Ramos (cell line): Measurements from ENCODE around the gene TBL1XR1.

Experiments
- in situ Hi-C: fragments of 300-500 bp; cut with MboI; formaldehyde crosslinking; loops from one replicate; pipeline ENCODE4 v1.14.3; 2022; ENCODE audit warnings: low sequenced_read_pairs; ENCODE audit not compliant: unreplicated experiment

Gene TBL1XR1

DNA sequence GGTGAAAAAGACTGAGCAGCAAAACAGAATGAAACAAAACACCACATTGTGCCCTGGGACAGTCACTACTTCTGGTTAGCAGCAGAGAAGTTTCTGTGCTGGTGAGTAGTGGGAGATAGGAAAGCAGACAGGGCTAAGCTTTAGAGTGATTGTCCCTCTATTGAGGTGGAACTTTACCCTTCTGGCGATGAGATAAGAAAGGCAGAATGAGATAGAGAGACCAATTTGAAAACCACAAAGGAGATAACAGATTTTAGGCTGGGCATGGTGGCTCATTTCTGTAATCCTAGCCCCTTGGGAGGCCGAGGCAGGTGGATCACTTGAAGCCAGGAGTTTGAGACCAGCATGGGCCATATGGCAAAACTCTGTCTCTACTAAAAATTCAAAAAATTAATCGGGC lies 208.5 kb downstream of the TBL1XR1 start:
- in situ Hi-C loops: no loop called here

DNA sequence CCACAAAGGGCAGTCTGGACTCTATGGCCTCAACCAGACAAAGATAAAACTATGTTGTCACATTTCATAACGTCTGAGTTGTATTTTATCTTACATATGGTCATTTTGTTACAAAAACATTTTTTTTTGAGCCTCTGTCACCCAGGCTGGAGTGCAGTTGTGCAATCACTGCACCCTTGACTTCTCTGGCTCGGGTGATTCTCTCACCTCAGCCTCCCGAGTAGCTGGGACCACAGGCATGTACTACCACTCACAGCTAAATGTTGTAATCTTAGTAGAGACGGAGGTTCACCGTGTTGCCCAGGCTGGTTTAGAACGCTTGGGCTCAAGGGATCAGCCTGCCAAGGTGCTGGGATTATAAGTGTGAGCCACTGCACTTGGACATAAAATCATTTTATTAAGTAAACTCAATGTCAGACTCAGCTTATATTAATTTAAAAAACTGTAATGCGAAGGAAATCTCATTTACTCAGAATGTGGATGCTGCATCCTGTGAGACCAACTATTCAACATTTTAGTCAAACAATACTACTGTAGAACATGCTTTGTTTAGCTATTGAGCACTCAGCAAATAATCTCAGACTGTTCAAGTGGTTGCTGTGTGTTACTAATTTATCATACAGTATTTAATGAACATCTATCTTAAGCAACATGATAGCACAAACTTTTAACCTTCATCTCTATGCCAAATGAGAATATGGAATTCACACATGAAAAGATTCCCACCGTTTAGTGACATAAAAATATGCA lies 209.2 kb downstream of the TBL1XR1 start:
- in situ Hi-C loops: no loop called here

DNA sequence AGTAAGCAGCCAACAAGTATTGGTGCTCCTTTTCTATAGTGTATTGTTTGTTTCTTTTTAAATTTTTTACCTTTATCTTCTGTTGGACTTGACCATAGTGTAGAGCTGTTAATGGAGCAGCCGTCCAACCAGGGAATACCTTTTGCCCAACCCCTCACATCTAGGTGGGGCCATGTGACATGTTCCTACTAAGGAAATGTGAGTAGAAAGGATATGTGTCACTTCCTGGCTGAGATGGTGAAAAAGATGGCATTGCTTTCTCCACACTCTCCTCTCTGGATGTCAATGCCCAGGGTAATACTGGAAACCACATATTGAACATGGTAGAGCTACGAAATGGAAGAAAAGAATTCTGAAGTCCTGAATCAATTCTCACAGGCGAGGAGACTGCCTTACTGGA lies 218.8 kb downstream of the TBL1XR1 start:
- in situ Hi-C loops: no loop called here

DNA sequence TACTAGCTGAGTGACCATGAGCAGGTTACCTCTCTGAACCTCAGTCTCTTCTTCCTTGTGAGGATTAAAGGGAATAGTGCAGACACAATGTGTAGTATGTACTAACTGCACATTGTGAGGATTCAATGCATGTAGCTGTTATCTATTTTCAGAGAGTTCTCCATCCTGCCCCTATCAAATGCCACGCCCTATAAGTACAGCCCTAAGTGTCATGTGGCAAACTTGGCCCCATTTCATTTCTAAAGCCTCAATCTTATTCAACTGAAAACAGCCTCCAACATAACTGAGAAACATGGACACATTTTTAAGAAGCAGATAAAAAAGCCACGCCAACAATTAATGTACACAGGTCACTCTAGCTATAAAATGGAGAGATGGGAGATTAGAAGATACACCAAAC lies 220.0 kb downstream of the TBL1XR1 start:
- in situ Hi-C loops: no loop called here

DNA sequence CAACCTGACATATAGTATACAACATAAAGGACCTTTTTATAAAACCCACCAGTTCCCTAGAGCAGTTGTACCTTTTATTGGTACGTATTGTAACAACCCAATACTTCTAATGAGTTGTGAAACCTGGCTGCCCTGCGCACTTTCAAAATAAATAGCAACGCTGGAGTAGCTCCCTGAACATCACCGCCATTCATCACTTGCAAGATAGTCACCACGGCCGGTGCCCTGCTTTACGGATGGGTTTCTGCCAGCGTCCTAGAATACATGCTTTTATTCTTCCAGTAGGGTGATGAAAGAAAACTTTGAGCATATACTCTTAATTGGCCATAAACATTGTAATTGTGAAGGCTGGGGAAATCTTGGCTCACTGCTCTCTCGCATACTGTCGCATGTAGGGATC lies 220.7 kb downstream of the TBL1XR1 start:
- in situ Hi-C loops: no loop called here

DNA sequence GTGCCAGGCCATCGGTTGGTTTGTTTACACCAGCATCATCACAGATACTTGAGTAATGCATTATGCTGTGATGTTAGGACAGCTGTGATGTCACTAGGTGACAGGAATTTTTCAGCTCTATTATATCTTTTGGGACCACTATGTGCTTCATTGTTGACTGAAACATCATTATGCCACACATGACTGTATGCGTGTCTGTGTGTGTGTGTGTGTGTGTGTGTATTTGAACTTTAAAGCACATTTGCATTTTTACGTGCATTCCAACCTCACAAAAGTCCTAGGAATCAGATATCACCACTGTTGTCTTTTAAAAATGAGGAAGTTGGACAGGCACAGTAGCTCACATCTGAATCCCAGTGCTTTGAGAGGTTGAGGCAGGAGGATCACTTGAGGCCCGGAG lies 223.0 kb downstream of the TBL1XR1 start:
- in situ Hi-C loops: no loop called here

DNA sequence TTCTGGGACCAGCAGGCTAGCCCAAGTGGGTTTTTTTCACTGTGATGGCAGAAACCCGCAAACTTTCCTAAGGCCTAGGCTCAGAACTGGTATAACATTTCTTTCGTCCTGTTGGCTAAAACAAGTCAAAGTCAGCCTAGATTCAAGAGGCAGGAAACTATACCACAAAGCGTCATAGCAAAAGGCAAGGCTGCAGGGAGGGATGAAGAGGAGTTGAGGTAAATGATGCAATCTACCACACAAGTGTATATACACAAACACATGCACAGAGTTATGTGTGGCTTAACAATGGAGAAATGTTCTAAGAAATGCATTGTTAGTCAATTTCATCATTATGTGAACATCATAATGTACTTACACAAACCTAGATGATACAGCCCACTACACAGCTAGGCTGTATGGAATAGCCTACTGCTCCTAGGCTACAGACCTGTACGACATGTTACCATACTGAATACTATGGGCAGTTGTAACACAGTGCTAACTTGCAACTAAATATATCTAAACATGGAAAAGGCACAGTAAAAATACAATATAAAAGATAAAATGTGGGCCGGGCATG lies 225.6 kb downstream of the TBL1XR1 start:
- in situ Hi-C loops: no loop called here

DNA sequence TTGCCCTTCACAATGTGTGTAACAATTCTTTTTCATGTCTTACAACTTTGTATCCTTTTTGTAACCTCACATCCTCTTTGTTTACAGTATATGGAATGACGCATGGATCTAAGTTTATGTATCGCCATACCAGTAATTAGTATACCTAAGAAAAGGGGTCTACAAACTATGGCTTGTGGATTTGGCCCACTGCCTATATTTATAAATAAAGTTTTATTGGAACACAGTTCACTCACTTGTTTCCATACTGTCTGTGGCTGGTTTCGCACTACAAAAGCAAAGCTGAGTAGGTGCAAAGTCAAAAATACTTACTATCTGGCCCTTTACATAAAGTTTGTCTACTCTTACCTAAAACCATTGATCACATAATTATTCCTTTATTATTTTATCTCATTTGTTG lies 226.5 kb downstream of the TBL1XR1 start:
- in situ Hi-C loops: no loop called here

DNA sequence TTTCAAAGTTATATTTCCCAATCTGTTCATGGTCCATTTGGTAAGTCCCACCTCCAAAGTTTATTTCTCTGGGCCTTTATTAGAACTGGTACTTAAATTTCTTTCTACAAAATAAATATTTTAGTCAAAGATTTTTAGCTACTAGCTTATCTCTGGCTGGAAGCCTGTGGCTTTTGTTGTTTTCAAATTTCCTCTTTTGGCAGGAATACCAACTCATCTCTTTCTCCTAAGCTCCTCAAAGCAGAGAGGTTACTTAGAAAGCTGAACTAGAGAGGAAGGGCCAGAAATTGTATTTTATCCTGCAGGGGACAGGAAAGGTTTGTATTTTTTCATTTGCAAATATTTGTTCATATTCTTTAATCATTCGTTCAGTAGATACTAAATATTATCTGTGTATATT lies 227.8 kb downstream of the TBL1XR1 start:
- in situ Hi-C loops: no loop called here
